Naive thymus-derived CD4-positive, alpha-beta T cell (primary cell): ENCODE measurements around the gene NRG4. TPM values are rescaled to one million over a fixed set of nuclear protein-coding genes. Genes with fewer than 3 reads are reported as not detected.

ENCODE experiments used
- ATAC-seq: fragments of 150-1000 bp; cut with Tn5 transposase; 2 replicates; pipeline ENCODE4 v1.10.0; 2021; ENCODE audit warnings: mild to moderate bottlenecking, moderate library complexity
- CTCF ChIA-PET: fragments of 350-600 bp; sonication (Branson Sonifier 250); formaldehyde crosslinking; loops from one replicate; lab custom pipeline; 2021; ENCODE audit warnings: antibody characterized with exemption; lab: Charles Lee
- POLR2A ChIA-PET: fragments of 350-600 bp; sonication (Branson Sonifier 250); formaldehyde crosslinking; loops from one replicate; lab custom pipeline; 2021; ENCODE audit warnings: antibody characterized with exemption, inconsistent platforms; lab: Charles Lee
- DNase-seq, 9 donors: peaks; one replicate each; pipeline versions ENCODE4 v3.0.0 to v3.0.0-alpha.2; 2020 to 2022; ENCODE audit warnings: mixed read lengths in 1 of 9
- H3K27ac ChIP-seq: one replicate; pipeline ENCODE4 v1.7.0; 2013; ENCODE audit warnings: mild to moderate bottlenecking, low read depth, low read length, moderate library complexity
- H3K27me3 ChIP-seq, 2 donors: one replicate each; pipeline ENCODE4 v1.7.0; 2013; ENCODE audit warnings: low read length in 2 of 2, mild to moderate bottlenecking in 2 of 2, moderate library complexity in 2 of 2; ENCODE audit not compliant: control insufficient read depth in 2 of 2, insufficient read depth in 2 of 2
- H3K36me3 ChIP-seq, 3 experiments: 1 replicate in 2 of 3; 2 replicates in 1 of 3; pipeline ENCODE4 v1.7.0; 2013; ENCODE audit warnings: low read length in 3 of 3, mild to moderate bottlenecking in 3 of 3, moderate library complexity in 1 of 3; ENCODE audit not compliant: insufficient read depth in 3 of 3, control insufficient read depth in 2 of 3
- H3K4me1 ChIP-seq, 2 donors: one replicate each; pipeline ENCODE4 v1.7.0; 2013; ENCODE audit warnings: low read length in 2 of 2, mild to moderate bottlenecking in 2 of 2, moderate library complexity in 1 of 2; ENCODE audit not compliant: control insufficient read depth in 2 of 2, insufficient read depth in 2 of 2
- H3K4me3 ChIP-seq: 2 replicates; pipeline ENCODE4 v1.7.0; 2013; ENCODE audit warnings: mild to moderate bottlenecking, low read length
- H3K9me3 ChIP-seq, 3 experiments: 1 replicate in 2 of 3; 2 replicates in 1 of 3; pipeline ENCODE4 v1.7.0; 2013; ENCODE audit warnings: low read length in 3 of 3; ENCODE audit not compliant: control insufficient read depth in 2 of 3
- H3K27ac Mint-ChIP-seq, 9 donors: one replicate each; pipeline ENCODE4 v1.8.0; 2020 to 2022; ENCODE audit warnings: mixed read lengths in 9 of 9, mild to moderate bottlenecking in 8 of 9, moderate library complexity in 5 of 9, inconsistent platforms in 2 of 9
- H3K27me3 Mint-ChIP-seq, 5 donors: one replicate each; pipeline ENCODE4 v1.8.0; 2021 to 2022; ENCODE audit warnings: mixed read lengths in 5 of 5, mild to moderate bottlenecking in 1 of 5
- H3K36me3 Mint-ChIP-seq, 5 donors: one replicate each; pipeline ENCODE4 v1.8.0; 2020 to 2022; ENCODE audit warnings: mixed read lengths in 5 of 5, mild to moderate bottlenecking in 3 of 5, inconsistent platforms in 1 of 5
- H3K4me1 Mint-ChIP-seq, 7 donors: one replicate each; pipeline ENCODE4 v1.8.0; 2020 to 2022; ENCODE audit warnings: mixed read lengths in 7 of 7, mild to moderate bottlenecking in 3 of 7, inconsistent platforms in 1 of 7
- H3K4me3 Mint-ChIP-seq, 10 donors: one replicate each; pipeline ENCODE4 v1.8.0; 2020 to 2022; ENCODE audit warnings: mild to moderate bottlenecking in 10 of 10, mixed read lengths in 10 of 10, moderate library complexity in 6 of 10, inconsistent platforms in 2 of 10
- H3K9me3 Mint-ChIP-seq, 11 donors: one replicate each; pipeline ENCODE4 v1.8.0; 2020 to 2022; ENCODE audit warnings: mixed read lengths in 11 of 11, mild to moderate bottlenecking in 4 of 11, inconsistent platforms in 1 of 11, moderate library complexity in 1 of 11
- intact Hi-C, 2 donors: fragments of 100-400 bp; cut with micrococcal nuclease; formaldehyde crosslinking; loops; one replicate each; pipeline ENCODE4 v1.15.1; 2023
- polyA plus RNA-seq, 2 donors: library from polyadenylated mRNA; unstranded; fragments of 300-500 nt; fragmentation: Illumina TruSeq; gene quantifications; one replicate each; pipeline ENCODE4 v1.2.3, GENCODE V29; 2021
- total RNA-seq, 6 experiments: library from RNA in 5 of 6; stranded (reverse) in 5 of 6; gene quantifications; 1 replicate in 5 of 6; 2 replicates in 1 of 6; pipeline ENCODE4 v1.2.3 and lab custom pipeline; 2021 to 2026

Gene NRG4
- total RNA-seq (not detected), polyA plus RNA-seq (not detected), total RNA-seq (lab: John Stamatoyannopoulos, UW) (not detected)

DNA sequence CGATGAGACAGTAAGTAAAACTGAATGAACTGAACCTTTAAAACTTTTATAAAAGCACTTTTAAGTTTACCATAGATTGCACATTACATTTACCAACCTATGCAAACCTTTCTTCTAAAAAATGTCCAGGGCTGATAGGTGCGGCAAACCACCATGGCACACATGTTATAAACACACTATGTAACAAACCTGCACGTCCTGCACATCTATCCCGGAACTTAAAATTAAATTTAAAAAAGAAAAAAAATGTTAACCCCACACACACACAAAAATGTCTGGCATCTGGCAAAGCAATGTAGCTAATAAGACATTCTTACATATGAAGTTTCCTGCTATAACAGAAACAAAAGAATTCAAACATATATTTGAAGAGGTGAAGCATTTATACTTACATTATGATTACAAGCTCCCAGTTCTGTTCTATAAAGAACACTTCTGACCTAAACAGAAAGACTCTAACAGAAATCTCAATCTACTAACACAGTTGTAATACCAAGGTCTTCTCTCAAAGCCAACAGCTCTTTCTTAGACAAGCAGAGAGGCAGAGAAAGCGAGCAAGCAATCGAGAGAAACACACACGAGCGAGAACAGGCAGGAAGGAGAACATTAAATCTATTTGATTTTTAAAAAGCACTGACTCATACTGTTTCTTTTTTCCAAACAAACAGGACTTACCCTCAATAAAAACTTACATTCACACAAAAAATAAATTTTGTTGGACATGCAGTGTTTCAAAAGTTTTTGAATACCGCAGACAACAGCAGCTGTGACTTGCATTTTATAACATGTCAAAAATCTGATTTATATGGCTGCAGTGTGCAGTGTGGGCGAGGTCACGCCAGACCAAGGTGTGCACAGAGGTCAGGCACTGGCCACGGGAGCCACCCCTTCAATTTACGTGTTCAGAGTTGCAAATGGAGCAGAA is at the start of gene NRG4:
Gene NRG4, minus strand, starts transcription at position 798 of the 925 bp plus-strand sequence. CDS start 1,194 bp downstream, outside the sequence.
- CTCF ChIA-PET, result no interaction called here
- H3K4me3 Mint-ChIP-seq, result peak within 1 kb of the TSS in 6 of 10 donors; percentile 11 to 56 (median 52)
- H3K27ac Mint-ChIP-seq, result no peak within 1 kb of the TSS
- ATAC-seq (no peak), DNase-seq (no peak)
- H3K4me3 ChIP-seq, result no peak within 1 kb of the TSS
- no peaks in the 10 kb centered on the region for H3K36me3 ChIP-seq
- H3K9me3 ChIP-seq, result no peaks in the 10 kb centered on the region
- POLR2A ChIA-PET, result no interaction called here
- no peaks in the 10 kb centered on the region for H3K27me3 ChIP-seq
- H3K36me3 Mint-ChIP-seq, result peaks cover 0 to 5% (median 0%) of the 10 kb centered on the region in 5 donors
- intact Hi-C loops, result no loop called here
- peaks cover 6 to 32% (median 10%) of the 10 kb centered on the region in 11 donors for H3K9me3 Mint-ChIP-seq
- peaks cover 26 to 58% (median 36%) of the 10 kb centered on the region in 5 donors for H3K27me3 Mint-ChIP-seq
- no peak within 1 kb of the TSS for H3K27ac ChIP-seq
- no peaks in the 10 kb centered on the region for H3K4me1 ChIP-seq
- peaks cover 0 to 8% (median 7%) of the 10 kb centered on the region in 7 donors for H3K4me1 Mint-ChIP-seq

DNA sequence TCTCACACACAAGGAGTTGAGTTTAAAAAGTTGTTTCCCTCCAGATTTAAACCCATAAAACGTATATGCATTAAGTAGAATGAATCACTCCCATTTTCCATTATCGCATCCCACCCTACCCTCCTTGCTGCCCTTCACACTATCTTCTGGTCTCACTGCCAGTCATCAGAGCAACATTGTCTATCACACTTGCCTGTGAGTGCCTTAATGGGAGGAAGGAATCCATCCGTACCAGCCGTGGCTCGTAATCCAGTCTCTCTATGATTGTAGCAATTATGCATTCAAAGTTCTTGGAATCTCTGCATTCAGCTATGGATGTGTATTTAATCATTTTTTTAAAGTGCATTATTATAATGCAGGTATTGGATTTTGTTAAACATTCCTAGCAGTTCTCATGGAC is 49.5 kb upstream of the NRG4 start:
- Histone ChIP-seq H3K27me3 (peaks cover 15 to 20% of the 10 kb centered on the region in 2 donors), H3K27ac (no peak overlapping the region), H3K36me3 (no peaks in the 10 kb centered on the region), H3K4me1 (peaks cover 9 to 12% of the 10 kb centered on the region in 2 donors), H3K4me3 (no peak overlapping the region), H3K9me3 (no peaks in the 10 kb centered on the region)
- H3K36me3 Mint-ChIP-seq, result no peaks in the 10 kb centered on the region
- peaks cover 18 to 43% (median 25%) of the 10 kb centered on the region in 7 donors for H3K4me1 Mint-ChIP-seq
- peaks cover 46 to 84% (median 63%) of the 10 kb centered on the region in 5 donors for H3K27me3 Mint-ChIP-seq
- ATAC-seq, result no peak
- DNase-seq, result no peak
- intact Hi-C loops, result loop anchor here in 1 of 2 donors (10.0 kb wide), 1 partner anchor 283 kb away; no protein-coding TSS in a partner anchor
- no peak overlapping the region for H3K27ac Mint-ChIP-seq
- peak overlapping the region in 2 of 10 donors; percentile 17 to 42 for H3K4me3 Mint-ChIP-seq
- ChIA-PET POLR2A (no interaction called here), CTCF (no interaction called here)
- no peaks in the 10 kb centered on the region for H3K9me3 Mint-ChIP-seq

DNA sequence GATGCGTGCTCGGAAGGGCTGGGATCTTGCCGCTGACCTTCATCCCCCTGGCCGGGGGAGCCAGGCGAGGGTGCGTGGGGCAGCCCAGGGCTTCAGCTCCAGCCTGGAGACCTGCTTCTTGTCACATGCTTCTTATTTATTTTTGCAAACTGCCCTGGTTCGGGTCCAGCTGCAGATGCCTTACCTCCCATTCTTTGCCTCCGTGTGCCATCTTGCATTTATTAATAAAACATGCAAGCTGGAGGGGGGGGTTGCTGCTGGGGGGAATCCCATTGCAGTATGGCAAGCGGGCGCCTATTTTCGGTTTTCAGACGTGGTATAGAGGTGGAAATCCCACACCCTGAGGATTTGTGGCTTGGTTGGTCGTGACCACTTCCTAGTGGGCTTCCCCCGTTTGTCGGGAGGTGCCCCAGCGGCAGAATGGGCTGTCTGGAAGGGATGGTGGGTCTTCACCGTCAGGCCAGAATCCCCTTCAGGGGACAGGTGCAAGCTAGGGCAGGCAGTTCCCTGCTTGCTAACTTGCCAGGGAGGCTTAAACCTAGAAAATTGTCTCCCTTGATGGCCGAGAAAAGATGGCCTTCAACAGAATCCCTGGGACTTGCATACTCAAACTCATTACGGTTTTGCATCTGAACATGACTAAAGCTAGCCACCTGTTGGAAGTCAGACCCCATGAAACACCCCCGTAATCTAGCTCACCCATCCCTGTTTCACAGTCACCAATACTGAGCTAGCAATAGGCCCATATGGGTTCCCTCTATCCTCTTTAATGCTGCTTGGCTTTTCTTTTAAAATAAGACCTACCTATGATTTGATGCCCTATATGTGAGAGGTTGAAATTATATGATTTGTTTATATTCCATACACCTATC is 48.1 kb upstream of the NRG4 start:
- intact Hi-C loops, result loop anchor here in 1 of 2 donors (10.0 kb wide), 1 partner anchor 284 kb away; no protein-coding TSS in a partner anchor
- Histone ChIP-seq H3K27ac (no peak overlapping the region), H3K4me1 (peaks cover 9 to 12% of the 10 kb centered on the region in 2 donors), H3K27me3 (peaks cover 15 to 20% of the 10 kb centered on the region in 2 donors), H3K9me3 (no peaks in the 10 kb centered on the region), H3K4me3 (peak overlapping the region; percentile 36), H3K36me3 (no peaks in the 10 kb centered on the region)
- H3K27me3 Mint-ChIP-seq, result peaks cover 54 to 82% (median 63%) of the 10 kb centered on the region in 5 donors
- ATAC-seq (peak; percentile 46), DNase-seq (peak in 3 of 9 donors; percentile 1 to 42 (median 26))
- no peaks in the 10 kb centered on the region for H3K36me3 Mint-ChIP-seq
- peaks cover 10 to 36% (median 23%) of the 10 kb centered on the region in 7 donors for H3K4me1 Mint-ChIP-seq
- no peak overlapping the region for H3K27ac Mint-ChIP-seq
- peak overlapping the region; percentile 55 to 86 (median 76) for H3K4me3 Mint-ChIP-seq
- no peaks in the 10 kb centered on the region for H3K9me3 Mint-ChIP-seq
- ChIA-PET POLR2A (no interaction called here), CTCF (interaction anchor here (0.7 kb wide), 2 partner anchors 24 to 1047 kb away, joined by 3 read pairs; no protein-coding TSS in a partner anchor)

DNA sequence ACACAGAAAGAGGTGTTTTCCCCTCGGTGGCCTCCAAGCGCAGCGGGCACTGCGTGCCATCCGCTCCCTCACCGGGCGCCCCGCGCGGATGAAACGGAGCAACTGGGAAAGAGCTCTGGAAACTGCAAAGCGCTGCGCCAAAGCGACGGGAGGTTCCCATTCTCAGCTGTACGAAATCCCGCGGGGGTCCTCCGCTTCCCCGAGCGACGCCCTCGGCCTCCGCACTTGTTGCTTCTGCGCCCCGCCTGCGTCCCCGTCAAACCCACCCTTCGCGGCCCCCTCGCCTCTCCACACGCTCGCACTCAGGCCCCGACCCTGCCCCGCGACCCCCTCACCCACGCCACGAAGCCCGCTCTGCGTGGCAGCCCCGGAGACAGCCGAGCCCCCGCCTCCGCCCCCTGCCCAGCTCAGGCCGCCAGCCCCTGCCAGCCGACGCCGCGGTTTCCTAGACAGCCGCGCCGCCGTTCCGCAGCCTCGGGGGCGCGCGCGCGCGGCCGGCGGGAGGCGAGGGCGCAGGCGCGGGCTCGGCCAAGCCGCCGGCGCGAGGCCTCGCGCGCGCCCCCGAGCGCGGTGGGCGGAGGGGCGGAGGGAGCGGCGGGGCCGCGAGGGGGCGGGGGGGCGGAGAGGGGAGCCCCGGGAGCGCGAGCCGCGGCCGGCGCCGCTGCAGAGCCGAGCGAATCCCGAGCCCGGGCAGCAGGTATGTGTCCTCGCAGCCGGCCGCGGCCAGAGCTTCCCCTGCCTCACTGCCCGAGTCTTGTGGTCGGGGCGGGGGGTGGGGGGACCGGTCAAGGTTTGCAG is 47.3 kb upstream of the NRG4 start, which contains the start of gene TMEM266:
Gene TMEM266, plus strand, starts transcription at position 666 of the 798 bp plus-strand sequence. CDS start 74,279 bp downstream, outside the sequence.
- Mint-ChIP-seq H3K4me1 (peaks cover 6 to 31% (median 18%) of the 10 kb centered on the region in 7 donors), H3K27ac (no peak within 1 kb of the TSS), H3K36me3 (no peaks in the 10 kb centered on the region), H3K27me3 (peaks cover 52 to 76% (median 59%) of the 10 kb centered on the region in 5 donors), H3K9me3 (no peaks in the 10 kb centered on the region), H3K4me3 (peak within 1 kb of the TSS; percentile 60 to 89 (median 84))
- Histone ChIP-seq H3K36me3 (no peaks in the 10 kb centered on the region), H3K27me3 (peaks cover 15 to 20% of the 10 kb centered on the region in 2 donors), H3K9me3 (no peaks in the 10 kb centered on the region), H3K27ac (no peak within 1 kb of the TSS), H3K4me1 (peaks cover 9 to 12% of the 10 kb centered on the region in 2 donors), H3K4me3 (peak within 1 kb of the TSS; percentile 36)
- peak; percentile 69 for ATAC-seq
- ChIA-PET POLR2A (no interaction called here), CTCF (interaction anchor here (0.7 to 1.1 kb wide), 3 partner anchors 24 to 1046 kb away, joined by 3 to 5 read pairs (median 3); no protein-coding TSS in a partner anchor)
- intact Hi-C loops, result loop anchor here (2.0 to 10.0 kb wide), 3 partner anchors 91 to 285 kb away; no protein-coding TSS in a partner anchor
- DNase-seq, result peak in 3 of 9 donors; percentile 2 to 51 (median 32)

- Mint-ChIP-seq H3K9me3 (no peaks in the 10 kb centered on the region), H3K4me3 (peak overlapping the region; percentile 60 to 89 (median 83)), H3K27ac (no peak overlapping the region), H3K27me3 (peaks cover 55 to 75% (median 60%) of the 10 kb centered on the region in 5 donors), H3K36me3 (no peaks in the 10 kb centered on the region), H3K4me1 (peaks cover 6 to 31% (median 18%) of the 10 kb centered on the region in 7 donors)
- peak in 1 of 9 donors; percentile 1 for DNase-seq
- ChIA-PET CTCF (interaction anchor here (1.1 kb wide), 1 partner anchor 80 kb away, joined by 5 read pairs; no protein-coding TSS in a partner anchor), POLR2A (interaction anchor here (0.6 kb wide), 1 partner anchor 17 kb away, joined by 3 read pairs; no protein-coding TSS in a partner anchor)
- H3K36me3 ChIP-seq, result no peaks in the 10 kb centered on the region
- peaks cover 9 to 12% of the 10 kb centered on the region in 2 donors for H3K4me1 ChIP-seq
- intact Hi-C loops, result loop anchor here (2.0 to 5.0 kb wide), 2 partner anchors 92 to 247 kb away; no protein-coding TSS in a partner anchor
- no peak overlapping the region for H3K27ac ChIP-seq
- H3K4me3 ChIP-seq, result peak overlapping the region; percentile 8
- peaks cover 15 to 20% of the 10 kb centered on the region in 2 donors for H3K27me3 ChIP-seq
- no peaks in the 10 kb centered on the region for H3K9me3 ChIP-seq
- ATAC-seq, result no peak
These were observed 46.6 kb upstream of the NRG4 start for GRCh38 chr15:76058714-76059319.
